Stomach (tissue), 4 donors: ENCODE measurements around the gene MCCD1.

ENCODE experiments used
- CTCF ChIP-seq, 7 experiments: fragments of 450-650 bp in 4 of 7; fragments of 200-600 bp in 3 of 7; sonication (generic) in 3 of 7; IDR thresholded peaks; one replicate each; pipeline ENCODE4 v1.5.1; 2016 to 2019; ENCODE audit warnings: antibody characterized with exemption in 7 of 7, control low read depth in 2 of 7, mild to moderate bottlenecking in 1 of 7
- EP300 ChIP-seq: sonication (generic); formaldehyde crosslinking; IDR thresholded peaks from one replicate; pipeline ENCODE4 v1.6.1; 2017; ENCODE audit warnings: antibody characterized with exemption
- POLR2A ChIP-seq, 4 donors: fragments of 450-650 bp; IDR thresholded peaks; one replicate each; pipeline ENCODE4 v1.6.1; 2016; ENCODE audit warnings: antibody characterized with exemption in 4 of 4, control low read depth in 2 of 4, mild to moderate bottlenecking in 1 of 4, moderate library complexity in 1 of 4

- TF ChIP-seq EP300 (no peak), CTCF (IDR thresholded peaks at IDR 0.05) (no peak), POLR2A (IDR thresholded peaks at IDR 0.05) (no peak)
Observed at GRCh38 chr6:31576897-31577578, 48.3 kb downstream of the MCCD1 start.
